Upper lobe of left lung (tissue), 6 donors: ENCODE data around the gene ADGRV1. TPM values are rescaled to one million over a fixed set of nuclear protein-coding genes. Genes with fewer than 3 reads are reported as not detected.

Experiments used
- ATAC-seq, 2 donors: fragments of 200-7000 bp; cut with Tn5 transposase; one replicate each; pipeline ENCODE4 v1.9.1; 2022; ENCODE audit warnings: mild to moderate bottlenecking in 2 of 2, moderate library complexity in 2 of 2; ENCODE audit not compliant: low FRiP score in 2 of 2
- DNase-seq, 2 donors: peaks; one replicate each; pipeline ENCODE4 v3.0.0-alpha.2; 2019 to 2020
- H3K27ac ChIP-seq, 4 donors: fragments of 200-600 bp; sonication (generic); one replicate each; pipeline ENCODE4 v1.5.1; 2016 to 2019
- H3K27me3 ChIP-seq, 4 donors: fragments of 200-600 bp; sonication (generic); one replicate each; pipeline ENCODE4 v1.5.1; 2017 to 2019
- H3K36me3 ChIP-seq, 4 donors: fragments of 200-600 bp; sonication (generic); one replicate each; pipeline ENCODE4 v1.5.1; 2016 to 2019
- H3K4me1 ChIP-seq, 4 donors: fragments of 200-600 bp; sonication (generic); one replicate each; pipeline ENCODE4 v1.5.1; 2018 to 2019
- H3K4me3 ChIP-seq, 4 donors: fragments of 200-600 bp; sonication (generic); one replicate each; pipeline ENCODE4 v1.5.1; 2017 to 2019; ENCODE audit warnings: mild to moderate bottlenecking in 2 of 4, moderate library complexity in 1 of 4
- H3K9me3 ChIP-seq, 4 donors: fragments of 200-600 bp; sonication (generic); one replicate each; pipeline ENCODE4 v1.5.1; 2018 to 2019
- CTCF ChIP-seq, 6 experiments: fragments of 450-650 bp in 4 of 6; fragments of 200-600 bp in 2 of 6; sonication (generic) in 2 of 6; IDR thresholded peaks; one replicate each; pipeline ENCODE4 v1.5.1; 2016 to 2019; ENCODE audit warnings: antibody characterized with exemption in 6 of 6
- EP300 ChIP-seq, 4 donors: sonication (generic); formaldehyde crosslinking; IDR thresholded peaks; one replicate each; pipeline ENCODE4 v1.5.1; 2017; ENCODE audit warnings: antibody characterized with exemption in 4 of 4, control low read depth in 2 of 4
- POLR2A ChIP-seq, 4 donors: fragments of 450-650 bp; IDR thresholded peaks; one replicate each; pipeline ENCODE4 v1.5.1; 2016 to 2017; ENCODE audit warnings: antibody characterized with exemption in 4 of 4, mild to moderate bottlenecking in 2 of 4
- POLR2AphosphoS5 ChIP-seq, 2 donors: sonication (generic); formaldehyde crosslinking; IDR thresholded peaks; one replicate each; pipeline ENCODE4 v1.5.1; 2017; ENCODE audit warnings: antibody characterized with exemption in 2 of 2
- WGBS, 2 donors: methylation state at CpG; one replicate each; pipeline ENCODE4 v1.1.5; 2017 to 2018; 5-methylcytosine and 5-hydroxymethylcytosine counted together
- total RNA-seq, 6 donors: library from RNA; depleted of rRNA in 4 of 6; stranded (reverse); fragments of >200 nt in 4 of 6; gene quantifications; one replicate each; pipeline versions ENCODE4 v1.1.0 to v1.2.1, GENCODE V29; 2016 to 2021
- donor health status: DM: no; HTN: no; CAD: no; lungs with moderate emphysema.
- donor health status: DM: no; HTN: yes; CAD: no; lungs with severe emphysema.

The ADGRV1 gene
- total RNA-seq, 6 donors from 2014 or later: 22.3 to 129 (median 60.4) TPM

DNA sequence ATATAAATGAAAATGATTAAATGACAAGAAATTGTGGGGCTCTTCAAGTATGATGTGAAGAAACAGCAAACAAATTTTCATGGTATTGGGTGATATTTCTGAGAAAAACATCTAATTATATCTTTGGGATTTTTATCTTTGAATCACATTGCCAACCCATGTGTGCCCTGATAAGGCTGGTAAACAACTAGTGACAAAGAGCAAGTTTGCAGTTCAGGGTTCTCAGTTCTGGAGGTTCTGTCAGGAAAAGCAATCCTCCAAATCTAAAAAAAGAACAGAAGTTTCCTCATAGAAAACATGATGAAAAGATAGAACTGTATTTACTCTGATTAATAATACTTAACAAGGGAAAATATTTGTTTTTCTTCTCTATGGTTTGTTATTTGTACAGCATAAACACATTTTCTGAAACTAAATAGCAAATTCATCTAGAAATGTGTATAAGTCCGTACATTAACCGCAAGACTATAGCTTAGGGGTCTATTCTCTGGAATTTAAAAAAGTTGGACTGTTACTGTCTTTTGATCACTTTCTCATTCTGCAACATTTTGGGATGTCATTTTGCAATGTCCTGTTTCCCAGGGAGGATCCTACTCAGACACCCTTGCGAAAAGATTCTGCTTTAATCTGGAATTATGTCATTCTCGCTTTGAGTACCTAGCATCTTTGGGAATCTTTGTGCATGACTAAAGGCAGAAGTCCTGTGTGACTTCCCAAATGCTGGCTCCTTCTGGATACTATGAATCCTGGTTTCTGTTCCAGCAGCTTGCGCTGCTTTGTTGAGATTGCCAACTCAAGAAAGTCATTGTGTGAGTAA, 308.5 kb downstream of the ADGRV1 start:
- peaks cover 8 to 16% (median 10%) of the 10 kb centered on the region in 4 donors for H3K4me1 ChIP-seq
- ATAC-seq (peak in 1 of 2 donors; percentile 75), DNase-seq (no peak)
- TF ChIP-seq EP300 (IDR thresholded peaks at IDR 0.05): no peak
- TF ChIP-seq POLR2A (IDR thresholded peaks at IDR 0.05): no peak
- no peak for TF ChIP-seq CTCF (IDR thresholded peaks at IDR 0.05)
- TF ChIP-seq POLR2AphosphoS5 (IDR thresholded peaks at IDR 0.05): no peak
- no peaks in the 10 kb centered on the region for H3K9me3 ChIP-seq
- H3K27me3 ChIP-seq: no peaks in the 10 kb centered on the region
- no peaks in the 10 kb centered on the region for H3K36me3 ChIP-seq
- no peak overlapping the region for H3K4me3 ChIP-seq
- H3K27ac ChIP-seq: no peak overlapping the region
- WGBS, 2 donors: 80 to 83% methylated on average over 5 of the region's 5 CpGs

DNA sequence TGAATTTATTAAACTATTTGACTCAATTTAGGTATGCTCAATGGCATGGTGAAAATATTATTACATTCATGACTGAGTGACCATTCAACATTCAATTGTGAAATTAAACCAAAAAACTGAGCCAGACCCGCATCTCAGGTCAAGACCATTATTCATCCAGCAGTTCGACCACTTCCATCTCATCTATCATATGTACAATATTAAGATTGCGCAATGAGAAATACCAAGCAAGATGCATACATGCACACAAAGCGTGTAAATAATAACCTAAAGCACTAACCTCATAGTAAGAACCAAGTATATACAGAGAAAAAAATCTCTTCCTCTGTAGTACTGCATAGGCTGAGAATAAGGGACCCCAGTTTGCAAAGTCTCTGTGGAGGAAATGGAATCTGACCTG, 310.2 kb downstream of the ADGRV1 start:
- no peaks in the 10 kb centered on the region for H3K9me3 ChIP-seq
- WGBS, 2 donors: 94 to 96% methylated on average over 4 of the region's 4 CpGs
- H3K4me3 ChIP-seq: no peak overlapping the region
- no peak for DNase-seq
- H3K27ac ChIP-seq: no peak overlapping the region
- no peak for ATAC-seq
- H3K27me3 ChIP-seq: no peaks in the 10 kb centered on the region
- H3K36me3 ChIP-seq: no peaks in the 10 kb centered on the region
- H3K4me1 ChIP-seq: peaks cover 15 to 25% (median 21%) of the 10 kb centered on the region in 4 donors
- TF ChIP-seq POLR2AphosphoS5 (IDR thresholded peaks at IDR 0.05) (no peak), EP300 (IDR thresholded peaks at IDR 0.05) (no peak), POLR2A (IDR thresholded peaks at IDR 0.05) (no peak), CTCF (IDR thresholded peaks at IDR 0.05) (no peak)

- H3K36me3 ChIP-seq: no peaks in the 10 kb centered on the region
- ATAC-seq (peak in 1 of 2 donors; percentile 62), DNase-seq (no peak)
- peaks cover 15 to 23% (median 20%) of the 10 kb centered on the region in 4 donors for H3K4me1 ChIP-seq
- peak in 1 of 2 donors; percentile 51 for TF ChIP-seq POLR2AphosphoS5 (IDR thresholded peaks at IDR 0.05)
- no peak for TF ChIP-seq POLR2A (IDR thresholded peaks at IDR 0.05)
- TF ChIP-seq EP300 (IDR thresholded peaks at IDR 0.05): peak in 1 of 4 donors; percentile 92
- 64 to 66% methylated on average over 3 of the region's 3 CpGs for WGBS, 2 donors
- H3K27me3 ChIP-seq: no peaks in the 10 kb centered on the region
- no peak overlapping the region for H3K4me3 ChIP-seq
- no peaks in the 10 kb centered on the region for H3K9me3 ChIP-seq
- peak overlapping the region in 3 of 4 donors; percentile 13 to 31 (median 15) for H3K27ac ChIP-seq
Observed at GRCh38 chr5:90871391-90871991, 312.9 kb downstream of the ADGRV1 start.

- no peak for TF ChIP-seq EP300 (IDR thresholded peaks at IDR 0.05)
- no peak for TF ChIP-seq POLR2A (IDR thresholded peaks at IDR 0.05)
- no peak for TF ChIP-seq CTCF (IDR thresholded peaks at IDR 0.05)
- no peak for TF ChIP-seq POLR2AphosphoS5 (IDR thresholded peaks at IDR 0.05)
- ATAC-seq (peak in 1 of 2 donors; percentile 76), DNase-seq (peak in 1 of 2 donors; percentile 23)
- peaks cover 9 to 25% (median 21%) of the 10 kb centered on the region in 4 donors for H3K4me1 ChIP-seq
- no peaks in the 10 kb centered on the region for H3K36me3 ChIP-seq
- no peak overlapping the region for H3K4me3 ChIP-seq
- WGBS, 2 donors: 45 to 53% methylated on average over 3 of the region's 3 CpGs
- no peaks in the 10 kb centered on the region for H3K27me3 ChIP-seq
- peak overlapping the region in 1 of 4 donors; percentile 19 for H3K27ac ChIP-seq
- no peaks in the 10 kb centered on the region for H3K9me3 ChIP-seq
Observed at GRCh38 chr5:90873033-90873517, 314.5 kb downstream of the ADGRV1 start.

- Histone ChIP-seq H3K36me3 (no peaks in the 10 kb centered on the region), H3K27me3 (no peaks in the 10 kb centered on the region), H3K4me1 (peaks cover 12 to 33% (median 27%) of the 10 kb centered on the region in 4 donors), H3K27ac (peak overlapping the region in 1 of 4 donors; percentile 64), H3K4me3 (no peak overlapping the region), H3K9me3 (no peaks in the 10 kb centered on the region)
- DNase-seq (no peak), ATAC-seq (no peak)
- WGBS, 2 donors: 92 to 94% methylated on average over 5 of the region's 5 CpGs
- TF ChIP-seq POLR2AphosphoS5 (IDR thresholded peaks at IDR 0.05): no peak
- no peak for TF ChIP-seq POLR2A (IDR thresholded peaks at IDR 0.05)
- no peak for TF ChIP-seq CTCF (IDR thresholded peaks at IDR 0.05)
- no peak for TF ChIP-seq EP300 (IDR thresholded peaks at IDR 0.05)
Observed at GRCh38 chr5:90874066-90874465, 315.5 kb downstream of the ADGRV1 start.
